ENCODE results near the gene ZNF770.

DNA sequence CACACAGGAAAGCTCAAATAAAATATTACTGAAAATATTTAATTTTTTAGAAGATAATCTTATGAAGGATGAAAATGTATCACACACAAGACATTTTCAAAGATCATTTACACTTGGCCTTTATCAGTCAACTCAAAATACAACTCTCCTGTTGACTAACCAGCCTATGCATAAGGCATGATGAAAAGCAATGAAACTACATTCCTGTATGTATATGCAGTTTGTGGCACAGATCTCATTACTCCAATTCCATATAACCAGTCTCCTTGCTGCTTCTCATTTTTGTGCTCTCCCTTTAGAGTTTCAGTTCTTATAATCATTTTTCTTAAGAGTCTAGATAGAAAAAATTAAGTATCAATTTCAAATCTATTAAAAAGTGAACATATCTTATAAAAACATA, 44.4 kb downstream of the ZNF770 start:
- TF ChIP-seq, protein P1, sequence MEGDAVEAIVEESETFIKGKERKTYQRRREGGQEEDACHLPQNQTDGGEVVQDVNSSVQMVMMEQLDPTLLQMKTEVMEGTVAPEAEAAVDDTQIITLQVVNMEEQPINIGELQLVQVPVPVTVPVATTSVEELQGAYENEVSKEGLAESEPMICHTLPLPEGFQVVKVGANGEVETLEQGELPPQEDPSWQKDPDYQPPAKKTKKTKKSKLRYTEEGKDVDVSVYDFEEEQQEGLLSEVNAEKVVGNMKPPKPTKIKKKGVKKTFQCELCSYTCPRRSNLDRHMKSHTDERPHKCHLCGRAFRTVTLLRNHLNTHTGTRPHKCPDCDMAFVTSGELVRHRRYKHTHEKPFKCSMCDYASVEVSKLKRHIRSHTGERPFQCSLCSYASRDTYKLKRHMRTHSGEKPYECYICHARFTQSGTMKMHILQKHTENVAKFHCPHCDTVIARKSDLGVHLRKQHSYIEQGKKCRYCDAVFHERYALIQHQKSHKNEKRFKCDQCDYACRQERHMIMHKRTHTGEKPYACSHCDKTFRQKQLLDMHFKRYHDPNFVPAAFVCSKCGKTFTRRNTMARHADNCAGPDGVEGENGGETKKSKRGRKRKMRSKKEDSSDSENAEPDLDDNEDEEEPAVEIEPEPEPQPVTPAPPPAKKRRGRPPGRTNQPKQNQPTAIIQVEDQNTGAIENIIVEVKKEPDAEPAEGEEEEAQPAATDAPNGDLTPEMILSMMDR (IDR thresholded peaks at IDR 0.05; ENCODE audit: low read depth, low read length), result no peak
- no peak for TF ChIP-seq EZH2phosphoT487 (IDR thresholded peaks at IDR 0.05; ENCODE audit: low read depth)

All from OCI-LY3 (cell line).